ENCODE results near the gene PHACTR3. TPM values are rescaled to one million over a fixed set of nuclear protein-coding genes. Genes with fewer than 3 reads are reported as not detected.

Gene PHACTR3
- total and polyA plus RNA-seq, 2 experiments from 2014 or later = 0.45 to 0.61 TPM

- H3K27ac Mint-ChIP-seq = no peak overlapping the region
- Histone ChIP-seq H3K9me2 (ENCODE audit: insufficient read depth) (no peaks in the 10 kb centered on the region), H3K36me3 (ENCODE audit: insufficient read depth) (no peaks in the 10 kb centered on the region), H2AFZ (no peak overlapping the region), H3K27ac (ENCODE audit: low read depth) (no peak overlapping the region), H3K4me1 (ENCODE audit: insufficient read depth) (no peaks in the 10 kb centered on the region), H3K27me3 (ENCODE audit: insufficient read depth) (peaks cover 16% of the 10 kb centered on the region; the same call in 1 of the 2 replicates), H3K79me2 (replicated peaks; ENCODE audit: insufficient read depth) (no peaks in the 10 kb centered on the region), H3K4me3 (no peak overlapping the region), H3F3A (replicated peaks; ENCODE audit: low read depth) (no peaks in the 10 kb centered on the region), H3K4me2 (no peak overlapping the region), H4K20me1 (replicated peaks; ENCODE audit: insufficient read depth) (no peaks in the 10 kb centered on the region)
- TF ChIP-seq ETS1 (IDR thresholded peaks at IDR 0.05) = no peak
- TF ChIP-seq STAT1 (IDR thresholded peaks at IDR 0.05; ENCODE audit: unreplicated experiment) = no peak
- no peak for TF ChIP-seq ZNF114 (CRISPR knock-in tag; IDR thresholded peaks at IDR 0.05)
- no peak for TF ChIP-seq EZH2phosphoT487 (IDR thresholded peaks at IDR 0.05; ENCODE audit: unreplicated experiment)
- TF ChIP-seq JUNB (IDR thresholded peaks at IDR 0.05; ENCODE audit: unreplicated experiment) = no peak
- no peak for TF ChIP-seq CTCF (conservative IDR thresholded peaks at IDR 0.05; ENCODE audit: low read depth in 2 of 2)
- no peak for TF ChIP-seq CREB1 (CRISPR knock-in tag; IDR thresholded peaks at IDR 0.05; ENCODE audit: low read depth)
- no peak for TF ChIP-seq ZNF331 (CRISPR knock-in tag; IDR thresholded peaks at IDR 0.05; ENCODE audit: low read depth)
- TF ChIP-seq POLR2AphosphoS5 (IDR thresholded peaks at IDR 0.05; ENCODE audit: low read depth) = no peak
- no peak for TF ChIP-seq EZH2 (IDR thresholded peaks at IDR 0.05; ENCODE audit: low read depth, unreplicated experiment)
- no peak for TF ChIP-seq REST (IDR thresholded peaks at IDR 0.05; ENCODE audit: unreplicated experiment)
- no peak for TF ChIP-seq ZNF462 (CRISPR knock-in tag; IDR thresholded peaks at IDR 0.05)
- no peak for TF ChIP-seq NANOG (IDR thresholded peaks at IDR 0.05; ENCODE audit: borderline replicate concordance)
- no peak for DNase-seq (ENCODE audit: low spot score)
- no peaks in the 10 kb centered on the region; the same call in 2 of the 3 replicates for H3K9me3 Mint-ChIP-seq
- H3K27me3 Mint-ChIP-seq (ENCODE audit: insufficient read depth, low read depth, poor library complexity) = peaks cover 13% of the 10 kb centered on the region
- no peaks in the 10 kb centered on the region; the same call in 2 of the 3 replicates for H3K36me3 Mint-ChIP-seq (ENCODE audit: low read depth)
- peaks cover 2% of the 10 kb centered on the region; the same call in 1 of the 3 replicates for H3K4me1 Mint-ChIP-seq
- no peak overlapping the region for H3K4me3 Mint-ChIP-seq
- ATAC-seq = no peak
Observed at GRCh38 chr20:59746155-59746554, 141.8 kb downstream of the PHACTR3 start.
